Body of pancreas (tissue), 4 donors: Measurements from ENCODE around the gene PLXDC2.

Experiments used
- CTCF ChIP-seq, 7 experiments: fragments of 450-650 bp in 4 of 7; fragments of 200-600 bp in 3 of 7; sonication (generic) in 3 of 7; IDR thresholded peaks; one replicate each; pipeline ENCODE4 v1.5.1; 2016 to 2019; ENCODE audit warnings: antibody characterized with exemption in 7 of 7
- POLR2A ChIP-seq, 3 donors: fragments of 450-650 bp; IDR thresholded peaks; one replicate each; pipeline ENCODE4 v1.6.1; 2016; ENCODE audit warnings: antibody characterized with exemption in 3 of 3, mild to moderate bottlenecking in 2 of 3

- TF ChIP-seq CTCF (IDR thresholded peaks at IDR 0.05): no peak
- no peak for TF ChIP-seq POLR2A (IDR thresholded peaks at IDR 0.05)
These were observed 437.8 kb downstream of the PLXDC2 start for GRCh38 chr10:20254078-20254477.
